IMR-90 (cell line): ENCODE data around the gene ACVR1.
"Not testable (repeated sequence)": the region's sequence is repeated elsewhere in the genome, so short reads cannot be mapped to it uniquely, and the experiment has no call there.

Source experiments
- CEBPB ChIP-seq: IDR thresholded peaks from 2 replicates; pipeline ENCODE4 v1.6.1; 2012; ENCODE audit warnings: low read depth, low read length, improper control_type of control experiment
- CTCF ChIP-seq: conservative IDR thresholded peaks from 2 replicates; pipeline ENCODE4 v1.5.1; 2012; ENCODE audit warnings: mild to moderate bottlenecking, low read depth, low read length, improper control_type of control experiment
- MXI1 ChIP-seq: IDR thresholded peaks from 2 replicates; pipeline ENCODE4 v1.6.1; 2012; ENCODE audit warnings: low read depth, mild to moderate bottlenecking, low read length, moderate library complexity, borderline replicate concordance
- POLR2A ChIP-seq: IDR thresholded peaks from 2 replicates; pipeline ENCODE4 v1.6.1; 2012; ENCODE audit warnings: mild to moderate bottlenecking, low read depth, low read length
- RAD21 ChIP-seq: IDR thresholded peaks from 2 replicates; pipeline ENCODE4 v1.6.1; 2012; ENCODE audit warnings: low read length, improper control_type of control experiment
- TF ChIP-seq, protein P1 (sequence below): fragments of 150-350 bp; IDR thresholded peaks from 2 replicates; pipeline ENCODE4 v1.6.1; 2016; ENCODE audit warnings: low read depth, mild to moderate bottlenecking, low read length, moderate library complexity, borderline replicate concordance

DNA sequence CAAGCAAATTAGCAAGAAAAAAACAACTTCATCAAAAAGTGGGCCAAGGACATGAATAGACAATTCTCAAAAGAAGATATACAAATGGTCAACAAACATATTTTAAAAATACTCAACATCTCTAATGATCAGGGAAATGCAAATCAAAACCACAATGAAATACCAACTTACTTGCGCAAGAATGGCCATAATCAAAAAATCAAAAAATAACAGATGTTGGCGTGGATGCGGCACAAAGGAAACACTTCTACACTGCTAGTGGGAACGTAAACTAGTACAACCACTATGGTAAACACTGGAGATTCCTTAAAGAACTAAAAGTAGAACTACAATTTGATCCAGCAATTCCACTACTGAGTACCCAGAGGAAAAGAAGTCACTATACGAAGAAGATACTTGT lies 119.7 kb downstream of the ACVR1 start:
- not testable (repeated sequence) for TF ChIP-seq CTCF, POLR2A, MXI1, RAD21
- peak; percentile 38 for TF ChIP-seq CEBPB
- TF ChIP-seq, protein P1, sequence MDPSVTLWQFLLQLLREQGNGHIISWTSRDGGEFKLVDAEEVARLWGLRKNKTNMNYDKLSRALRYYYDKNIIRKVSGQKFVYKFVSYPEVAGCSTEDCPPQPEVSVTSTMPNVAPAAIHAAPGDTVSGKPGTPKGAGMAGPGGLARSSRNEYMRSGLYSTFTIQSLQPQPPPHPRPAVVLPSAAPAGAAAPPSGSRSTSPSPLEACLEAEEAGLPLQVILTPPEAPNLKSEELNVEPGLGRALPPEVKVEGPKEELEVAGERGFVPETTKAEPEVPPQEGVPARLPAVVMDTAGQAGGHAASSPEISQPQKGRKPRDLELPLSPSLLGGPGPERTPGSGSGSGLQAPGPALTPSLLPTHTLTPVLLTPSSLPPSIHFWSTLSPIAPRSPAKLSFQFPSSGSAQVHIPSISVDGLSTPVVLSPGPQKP, result not testable (repeated sequence)
